Measurements from ENCODE around the gene PIK3C2G.

PIK3C2G gene

DNA sequence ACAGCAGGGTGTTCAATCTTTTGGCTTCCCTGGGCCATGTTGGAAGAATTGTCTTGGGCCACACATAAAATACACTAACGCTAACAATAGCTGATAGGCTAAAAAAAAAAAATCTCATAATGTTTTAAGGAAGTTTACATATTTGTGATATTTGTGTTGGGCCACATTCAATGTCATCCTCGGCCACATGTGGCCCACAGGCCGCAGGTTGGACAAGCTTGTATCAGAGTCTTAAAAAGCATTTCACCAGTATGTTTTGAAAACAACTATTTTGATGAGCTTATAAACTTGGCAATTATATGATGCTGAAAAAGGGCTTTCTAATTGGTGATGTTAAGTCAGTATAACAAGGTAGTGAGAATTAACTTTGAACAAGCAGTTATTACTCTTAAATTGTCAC, 78.9 kb downstream of the PIK3C2G start:
- no peaks in the 10 kb centered on the region for H3K4me1 ChIP-seq
- no peaks in the 10 kb centered on the region for H3K27me3 ChIP-seq (ENCODE audit: low read depth)
- no peak for DNase-seq (ENCODE audit: low spot score in 2 of 2)
- H3K36me3 ChIP-seq (replicated peaks), result no peaks in the 10 kb centered on the region
- in situ Hi-C loops (cut with MboI; ENCODE audit: low sequenced_read_pairs), result no loop called here
- H3K4me3 ChIP-seq, result no peak overlapping the region
- no peaks in the 10 kb centered on the region for H3K9me3 ChIP-seq

DNA sequence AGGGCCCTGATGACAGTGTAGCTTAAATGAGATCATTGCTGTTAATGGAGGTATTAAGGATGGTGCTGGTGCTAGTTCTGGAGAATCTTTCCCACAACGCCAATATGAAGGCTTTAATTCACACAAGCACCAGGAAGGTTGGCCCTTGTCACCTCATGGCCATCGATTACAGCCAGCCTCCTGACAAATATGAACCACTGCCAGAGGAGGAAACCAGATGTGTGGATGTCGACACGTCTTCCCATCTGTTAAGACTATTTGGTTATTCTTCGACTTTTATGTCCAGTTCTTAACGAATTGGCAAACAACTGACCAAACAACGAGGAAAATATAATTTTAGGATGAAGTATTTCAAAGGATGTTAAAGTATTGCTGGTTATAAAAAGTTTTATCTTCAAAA, 79.5 kb downstream of the PIK3C2G start:
- in situ Hi-C loops (cut with MboI; ENCODE audit: low sequenced_read_pairs), result no loop called here
- no peak for DNase-seq (ENCODE audit: low spot score in 2 of 2)
- no peaks in the 10 kb centered on the region for H3K36me3 ChIP-seq (replicated peaks)

DNA sequence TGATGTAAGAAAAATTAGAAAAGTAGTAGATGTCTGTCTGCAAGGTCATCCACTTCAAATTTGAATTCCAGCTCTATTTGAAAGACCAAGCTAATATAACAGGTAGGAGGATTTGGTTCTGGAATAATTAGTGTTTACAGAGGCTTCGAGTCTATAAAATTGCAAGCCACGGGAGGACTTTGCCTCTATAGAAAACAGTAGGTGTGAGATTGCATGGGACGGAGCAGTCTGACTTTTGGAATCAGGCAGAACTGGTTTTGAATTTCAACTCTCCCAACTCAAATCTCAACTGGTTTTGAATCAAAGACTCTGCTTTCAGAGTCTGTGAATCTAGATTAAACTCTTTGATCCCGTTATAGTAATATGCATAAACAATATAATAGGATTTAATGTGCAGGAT, 82.4 kb downstream of the PIK3C2G start:
- no peak for DNase-seq (ENCODE audit: low spot score in 2 of 2)
- Histone ChIP-seq H3K27me3 (ENCODE audit: low read depth) (no peaks in the 10 kb centered on the region), H3K4me3 (no peak overlapping the region), H3K36me3 (replicated peaks) (no peaks in the 10 kb centered on the region), H3K9me3 (no peaks in the 10 kb centered on the region), H3K4me1 (no peaks in the 10 kb centered on the region)
- in situ Hi-C loops (cut with MboI; ENCODE audit: low sequenced_read_pairs), result no loop called here

More for the DNA sequence above, 79.5 kb downstream of the PIK3C2G start:
- Histone ChIP-seq H3K9me3 (no peaks in the 10 kb centered on the region), H3K4me3 (no peak overlapping the region), H3K4me1 (no peaks in the 10 kb centered on the region), H3K27me3 (ENCODE audit: low read depth) (no peaks in the 10 kb centered on the region)

DNA sequence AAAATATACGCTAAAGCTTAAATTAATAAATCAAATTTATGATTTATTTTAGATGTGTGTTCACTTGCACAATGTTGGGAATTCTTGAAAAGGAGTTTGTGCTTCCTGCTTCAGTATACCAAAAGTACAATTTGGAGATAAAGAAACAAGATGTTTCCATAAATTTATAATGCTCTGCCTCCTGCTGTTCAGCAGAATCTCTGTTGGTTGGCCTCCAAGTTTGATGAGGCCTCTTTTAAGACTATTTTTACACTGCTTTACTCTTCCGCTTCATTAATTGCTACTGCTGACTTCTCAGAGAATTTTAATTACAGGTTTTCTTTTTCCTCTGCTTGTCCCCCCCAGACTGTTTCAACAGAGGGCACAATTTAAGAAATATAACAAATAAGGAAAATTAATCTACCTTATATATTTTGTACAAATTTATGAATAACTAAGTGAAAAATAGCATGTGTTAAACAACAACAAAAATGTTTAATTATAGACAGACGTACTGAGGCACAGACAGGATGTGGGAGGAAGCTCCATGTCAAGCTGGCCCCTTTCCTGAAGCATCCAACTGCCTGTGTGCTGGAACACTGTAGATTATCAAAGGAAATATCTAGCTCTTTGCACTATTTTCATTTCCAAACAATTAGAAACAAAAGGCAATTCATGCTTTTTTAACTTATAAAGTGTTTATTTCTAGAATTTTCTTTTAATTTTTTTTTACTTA, 83.9 kb downstream of the PIK3C2G start:
- no peaks in the 10 kb centered on the region for H3K9me3 ChIP-seq
- H3K4me3 ChIP-seq, result no peak overlapping the region
- no peak for DNase-seq (ENCODE audit: low spot score in 2 of 2)
- H3K36me3 ChIP-seq (replicated peaks), result no peaks in the 10 kb centered on the region
- no peaks in the 10 kb centered on the region for H3K4me1 ChIP-seq
- in situ Hi-C loops (cut with MboI; ENCODE audit: low sequenced_read_pairs), result no loop called here
- no peaks in the 10 kb centered on the region for H3K27me3 ChIP-seq (ENCODE audit: low read depth)

DNA sequence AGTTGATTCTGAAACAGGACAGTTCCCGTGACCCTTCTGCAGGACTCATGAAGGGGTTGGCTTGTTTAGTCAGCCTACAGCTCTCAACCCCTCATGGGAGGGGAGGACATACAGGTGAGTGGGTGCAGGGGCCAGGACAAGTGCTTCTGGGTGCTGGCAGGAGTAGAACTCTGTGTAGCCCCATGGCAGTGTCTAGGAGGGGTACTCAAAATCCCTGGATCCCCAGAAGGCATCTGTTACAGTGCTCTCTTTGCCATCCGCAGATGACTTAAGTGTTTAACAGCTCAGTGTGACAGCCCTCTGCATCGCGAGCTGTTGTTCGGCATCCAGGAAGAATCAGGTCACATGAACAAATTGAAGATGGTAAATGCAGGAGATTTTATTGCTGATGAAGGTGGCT, 91.0 kb downstream of the PIK3C2G start:
- no peak for DNase-seq (ENCODE audit: low spot score in 2 of 2)
- Histone ChIP-seq H3K4me1 (no peaks in the 10 kb centered on the region), H3K4me3 (no peak overlapping the region), H3K36me3 (replicated peaks) (no peaks in the 10 kb centered on the region), H3K27me3 (ENCODE audit: low read depth) (no peaks in the 10 kb centered on the region), H3K9me3 (no peaks in the 10 kb centered on the region)
- in situ Hi-C loops (cut with MboI; ENCODE audit: low sequenced_read_pairs), result no loop called here

DNA sequence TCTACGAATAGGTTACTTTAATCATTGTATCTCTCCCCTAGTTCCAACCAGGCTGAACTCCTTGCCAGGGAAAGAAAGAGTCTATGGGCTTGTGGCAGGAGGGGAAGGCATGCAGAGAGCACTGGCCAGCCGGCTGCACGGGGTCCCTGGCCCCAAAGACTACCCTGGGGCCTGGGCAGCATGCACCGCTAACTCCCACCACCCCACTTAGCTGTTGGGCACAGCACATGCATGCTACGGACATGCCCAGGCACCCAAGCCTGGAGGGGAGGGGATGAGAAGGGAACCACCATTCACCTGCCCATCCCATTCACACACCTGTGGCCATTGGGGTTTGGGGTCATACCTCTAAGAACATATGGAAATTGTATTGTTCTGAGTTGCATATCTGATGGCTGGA, 94.1 kb downstream of the PIK3C2G start:
- Histone ChIP-seq H3K4me3 (no peak overlapping the region), H3K4me1 (no peaks in the 10 kb centered on the region), H3K27me3 (ENCODE audit: low read depth) (no peaks in the 10 kb centered on the region), H3K36me3 (replicated peaks) (no peaks in the 10 kb centered on the region), H3K9me3 (no peaks in the 10 kb centered on the region)
- DNase-seq (ENCODE audit: low spot score in 2 of 2), result no peak
- in situ Hi-C loops (cut with MboI; ENCODE audit: low sequenced_read_pairs), result no loop called here

DNA sequence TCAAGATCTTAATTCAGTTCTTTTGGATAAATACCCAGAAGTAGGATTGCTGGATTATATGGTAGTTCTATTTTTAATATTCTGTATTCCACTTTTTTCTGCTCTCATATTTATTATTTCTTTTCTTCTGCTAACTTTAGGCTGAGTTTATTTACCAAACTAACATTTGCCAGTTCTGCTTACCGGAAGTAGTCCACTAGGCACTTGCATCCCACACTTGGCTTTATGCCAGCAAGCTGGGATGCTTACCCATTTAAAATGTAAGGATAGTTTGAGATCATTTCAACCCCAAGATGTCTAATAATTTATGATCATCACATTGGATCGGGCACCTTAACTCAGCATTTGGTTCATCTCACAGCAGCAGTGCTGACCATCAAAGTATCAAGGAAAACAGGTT, 96.8 kb downstream of the PIK3C2G start:
- H3K4me3 ChIP-seq, result no peak overlapping the region
- DNase-seq (ENCODE audit: low spot score in 2 of 2), result no peak
- no peaks in the 10 kb centered on the region for H3K9me3 ChIP-seq
- H3K27me3 ChIP-seq (ENCODE audit: low read depth), result no peaks in the 10 kb centered on the region
- H3K36me3 ChIP-seq (replicated peaks), result no peaks in the 10 kb centered on the region
- H3K4me1 ChIP-seq, result no peaks in the 10 kb centered on the region
- in situ Hi-C loops (cut with MboI; ENCODE audit: low sequenced_read_pairs), result no loop called here

DNA sequence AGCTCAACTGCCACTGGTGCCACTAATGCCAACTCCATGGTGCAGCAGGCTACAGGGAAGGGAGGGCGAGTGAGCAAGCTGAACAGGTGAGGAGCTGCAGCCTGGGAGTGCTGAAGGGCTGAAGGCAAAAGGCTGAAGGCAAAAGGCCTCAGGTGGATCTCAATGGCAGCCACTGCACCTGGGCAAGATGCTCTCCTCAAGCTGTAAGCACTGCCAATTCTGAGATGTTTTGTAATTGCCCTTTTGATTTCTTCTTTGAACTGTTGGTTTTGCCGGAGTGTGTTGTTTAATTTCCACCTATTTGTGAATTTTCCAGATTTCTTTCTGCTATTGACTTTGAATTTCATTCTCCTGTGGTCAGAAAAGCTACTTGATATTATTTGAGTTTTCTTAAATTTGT, 97.6 kb downstream of the PIK3C2G start:
- Histone ChIP-seq H3K9me3 (no peaks in the 10 kb centered on the region), H3K4me1 (no peaks in the 10 kb centered on the region), H3K4me3 (no peak overlapping the region), H3K27me3 (ENCODE audit: low read depth) (no peaks in the 10 kb centered on the region), H3K36me3 (replicated peaks) (no peaks in the 10 kb centered on the region)
- DNase-seq (ENCODE audit: low spot score in 2 of 2), result no peak
- in situ Hi-C loops (cut with MboI; ENCODE audit: low sequenced_read_pairs), result no loop called here

DNA sequence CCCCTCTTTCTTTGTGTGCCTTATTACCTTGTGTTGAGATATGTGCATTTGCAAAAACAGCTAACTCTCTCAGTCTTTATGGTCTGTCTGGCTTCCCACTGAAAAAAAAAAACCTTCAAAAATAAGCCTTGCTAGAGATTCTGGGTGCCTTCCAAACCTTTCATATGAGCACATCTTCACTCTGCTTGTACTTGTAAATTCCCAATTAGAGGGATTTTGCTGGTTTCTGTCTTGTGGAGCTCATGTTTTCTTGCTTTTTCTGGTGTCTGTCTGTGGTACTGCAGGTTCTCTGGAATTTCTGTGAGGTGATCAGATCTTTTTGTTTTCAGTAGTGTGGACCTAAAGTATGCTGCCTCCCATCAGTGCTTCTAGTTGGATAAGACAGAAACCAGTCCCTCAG, 100.1 kb downstream of the PIK3C2G start:
- no peaks in the 10 kb centered on the region for H3K9me3 ChIP-seq
- in situ Hi-C loops (cut with MboI; ENCODE audit: low sequenced_read_pairs), result no loop called here
- no peak for DNase-seq (ENCODE audit: low spot score in 2 of 2)
- no peaks in the 10 kb centered on the region for H3K27me3 ChIP-seq (ENCODE audit: low read depth)
- H3K36me3 ChIP-seq (replicated peaks), result no peaks in the 10 kb centered on the region
- no peak overlapping the region for H3K4me3 ChIP-seq
- H3K4me1 ChIP-seq, result no peaks in the 10 kb centered on the region

DNA sequence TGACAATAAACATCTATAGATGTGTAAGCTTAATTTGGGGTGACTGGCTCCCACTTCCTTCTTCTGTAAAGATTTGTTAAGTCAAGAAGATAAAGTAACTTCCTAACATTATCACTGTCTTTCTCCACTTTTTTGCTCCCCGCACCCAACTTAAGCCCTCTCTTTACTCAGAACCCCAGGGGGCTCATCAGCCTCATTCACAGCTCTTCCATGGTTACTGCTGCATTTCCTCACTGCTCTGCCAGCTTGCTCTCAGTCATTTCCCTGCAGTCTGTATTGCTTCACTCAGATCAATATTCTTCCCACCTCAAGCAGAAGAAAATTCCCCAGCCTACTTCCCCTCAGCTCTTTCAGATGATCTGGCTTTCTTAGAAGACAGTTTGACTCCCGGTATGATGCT, 102.0 kb downstream of the PIK3C2G start:
- H3K4me3 ChIP-seq, result no peak overlapping the region
- H3K36me3 ChIP-seq (replicated peaks), result no peaks in the 10 kb centered on the region
- H3K4me1 ChIP-seq, result no peaks in the 10 kb centered on the region
- in situ Hi-C loops (cut with MboI; ENCODE audit: low sequenced_read_pairs), result no loop called here
- no peak for DNase-seq (ENCODE audit: low spot score in 2 of 2)
- no peaks in the 10 kb centered on the region for H3K27me3 ChIP-seq (ENCODE audit: low read depth)
- H3K9me3 ChIP-seq, result no peaks in the 10 kb centered on the region

DNA sequence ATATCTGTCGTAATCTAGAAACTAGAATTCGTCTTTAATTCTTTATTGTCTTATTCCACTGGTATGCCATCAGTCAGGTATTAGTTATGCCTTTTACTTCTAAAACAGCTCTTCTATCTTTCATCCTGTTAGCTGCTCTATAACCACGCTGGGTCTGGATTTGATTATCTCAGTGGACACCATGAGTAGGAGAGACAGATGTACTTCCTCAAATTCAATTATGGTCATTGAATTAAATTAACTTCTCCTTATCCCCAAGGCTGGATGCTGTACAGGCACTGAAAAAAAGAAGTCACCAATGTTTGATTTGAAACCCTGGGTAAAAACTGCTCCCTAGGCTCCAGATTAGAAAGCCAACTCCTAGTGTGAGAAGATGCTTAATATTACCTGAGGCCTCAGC, 107.3 kb downstream of the PIK3C2G start:
- DNase-seq (ENCODE audit: low spot score in 2 of 2), result no peak
- in situ Hi-C loops (cut with MboI; ENCODE audit: low sequenced_read_pairs), result no loop called here
- H3K4me1 ChIP-seq, result no peaks in the 10 kb centered on the region
- H3K36me3 ChIP-seq (replicated peaks), result no peaks in the 10 kb centered on the region
- no peak overlapping the region for H3K4me3 ChIP-seq
- no peaks in the 10 kb centered on the region for H3K9me3 ChIP-seq
- H3K27me3 ChIP-seq (ENCODE audit: low read depth), result no peaks in the 10 kb centered on the region

DNA sequence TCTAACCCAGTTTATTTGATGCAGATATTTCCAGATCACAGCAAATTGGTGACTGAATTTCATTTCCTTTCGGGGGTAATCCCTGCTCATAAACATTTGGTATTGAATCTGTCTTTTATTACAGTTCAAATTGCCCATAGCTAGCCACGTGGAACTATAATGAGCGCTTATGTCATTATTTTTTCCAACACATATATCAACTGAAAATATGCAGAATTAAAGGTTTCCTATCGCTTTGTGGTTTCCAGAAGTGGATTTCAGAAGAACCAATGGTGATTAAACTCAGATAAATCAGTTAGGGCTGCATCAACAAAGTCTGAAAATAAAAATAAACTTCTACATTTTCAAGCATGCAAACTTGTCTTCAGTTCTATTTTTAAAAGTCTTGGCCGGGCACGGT, 111.9 kb downstream of the PIK3C2G start:
- Histone ChIP-seq H3K27me3 (ENCODE audit: low read depth) (no peaks in the 10 kb centered on the region), H3K36me3 (replicated peaks) (no peaks in the 10 kb centered on the region), H3K9me3 (no peaks in the 10 kb centered on the region), H3K4me1 (no peaks in the 10 kb centered on the region), H3K4me3 (no peak overlapping the region)
- in situ Hi-C loops (cut with MboI; ENCODE audit: low sequenced_read_pairs), result no loop called here
- no peak for DNase-seq (ENCODE audit: low spot score in 2 of 2)

DNA sequence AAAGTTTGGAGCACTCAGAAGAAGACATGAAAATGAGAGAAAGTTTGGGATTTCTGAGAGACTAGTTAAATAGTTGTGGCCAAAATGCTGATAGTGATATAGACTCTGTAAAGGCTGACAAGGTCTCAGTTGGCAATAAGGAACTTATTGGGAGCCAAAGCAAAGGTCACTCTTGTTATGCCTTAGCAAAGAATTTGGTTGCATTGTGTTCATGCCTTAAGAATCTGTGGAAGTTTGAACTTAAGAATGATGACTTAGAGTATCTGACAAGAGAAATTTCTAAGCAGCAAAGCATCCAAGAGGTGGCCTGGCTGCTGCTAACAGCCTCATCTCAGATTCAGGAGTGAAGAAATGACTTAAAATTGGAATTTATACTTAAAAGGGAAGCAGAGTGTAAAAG, 113.8 kb downstream of the PIK3C2G start:
- no peak for DNase-seq (ENCODE audit: low spot score in 2 of 2)
- Histone ChIP-seq H3K4me3 (no peak overlapping the region), H3K9me3 (no peaks in the 10 kb centered on the region), H3K36me3 (replicated peaks) (no peaks in the 10 kb centered on the region), H3K27me3 (ENCODE audit: low read depth) (no peaks in the 10 kb centered on the region), H3K4me1 (no peaks in the 10 kb centered on the region)
- in situ Hi-C loops (cut with MboI; ENCODE audit: low sequenced_read_pairs), result no loop called here

DNA sequence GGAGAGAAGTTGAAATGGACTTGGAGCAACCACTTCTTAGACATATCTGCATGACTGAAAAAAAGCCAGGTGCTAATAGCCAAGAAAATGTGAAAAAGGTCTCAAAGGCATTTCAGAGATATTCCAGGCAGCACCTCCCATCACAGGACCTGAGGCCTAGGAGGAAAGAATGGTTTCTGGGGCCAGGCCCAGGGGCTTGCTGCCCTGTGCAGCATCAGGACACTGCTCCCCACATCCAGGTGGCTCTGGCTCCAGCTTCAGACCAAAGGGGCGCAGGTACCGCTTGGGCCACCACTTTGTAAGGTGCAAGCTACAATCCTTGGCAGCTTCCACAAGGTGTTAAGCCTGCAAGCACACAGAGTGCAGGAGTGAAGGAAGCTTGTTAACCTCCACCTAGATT, 114.3 kb downstream of the PIK3C2G start:
- Histone ChIP-seq H3K27me3 (ENCODE audit: low read depth) (no peaks in the 10 kb centered on the region), H3K4me3 (no peak overlapping the region), H3K36me3 (replicated peaks) (no peaks in the 10 kb centered on the region), H3K4me1 (no peaks in the 10 kb centered on the region), H3K9me3 (no peaks in the 10 kb centered on the region)
- DNase-seq (ENCODE audit: low spot score in 2 of 2), result no peak
- in situ Hi-C loops (cut with MboI; ENCODE audit: low sequenced_read_pairs), result no loop called here

DNA sequence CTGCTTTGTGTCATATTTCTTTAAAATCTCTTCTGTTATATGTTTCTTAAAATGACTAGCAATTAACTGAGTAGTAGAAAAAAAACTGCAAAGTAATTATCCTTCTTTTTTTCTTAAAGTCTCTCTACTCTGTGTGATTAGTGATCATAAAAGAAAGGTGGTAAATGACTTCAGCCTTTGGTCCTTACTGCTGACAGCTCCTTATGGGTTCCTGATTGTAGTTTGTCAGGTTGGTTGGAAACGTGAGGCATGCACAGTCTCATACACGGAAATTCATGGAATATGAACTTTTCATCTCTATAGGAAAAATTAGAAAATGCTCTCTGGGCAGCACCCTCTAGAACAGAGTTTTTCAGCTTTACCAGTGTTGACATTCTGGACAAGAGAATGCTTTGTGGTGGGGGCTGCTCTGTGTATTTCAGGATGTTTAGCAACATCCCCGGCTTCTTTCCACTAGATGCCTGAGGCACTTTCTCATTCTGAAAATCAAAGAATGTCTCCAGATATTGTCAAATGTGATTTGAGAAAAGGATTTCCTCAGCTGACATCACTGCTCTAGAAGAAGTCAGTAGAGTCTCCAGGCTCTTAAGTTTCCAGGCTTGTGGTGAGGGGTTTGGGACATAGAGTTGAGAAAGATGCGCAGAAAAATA, 121.0 kb downstream of the PIK3C2G start:
- no peaks in the 10 kb centered on the region for H3K27me3 ChIP-seq (ENCODE audit: low read depth)
- no peaks in the 10 kb centered on the region for H3K9me3 ChIP-seq
- peaks cover 18% of the 10 kb centered on the region for H3K4me1 ChIP-seq
- H3K36me3 ChIP-seq (replicated peaks), result no peaks in the 10 kb centered on the region
- H3K4me3 ChIP-seq, result no peak overlapping the region
- in situ Hi-C loops (cut with MboI; ENCODE audit: low sequenced_read_pairs), result no loop called here
- DNase-seq (ENCODE audit: low spot score in 2 of 2), result no peak
